ENCODE data around the gene LILRA6. TPM values are rescaled to one million over a fixed set of nuclear protein-coding genes. Genes with fewer than 3 reads are reported as not detected.
A peak's percentile ranks its signal among the peaks of the same experiment; 100 is the strongest.

Gene LILRA6
- total and polyA plus RNA-seq, 10 of the 15 experiments (the other 5 are each of a cell fraction or from before 2014, with no cell fraction given), result 0.04 to 1.7 (median 0.09) TPM; not detected in 2

GRCh38 chr19:54231077-54231931 is 11.3 kb downstream of the LILRA6 start (continued):
- peak; percentile 50; the same call in 1 of the 3 replicates for TF ChIP-seq POU2F2 (IDR thresholded peaks at IDR 0.05; ENCODE audit: borderline replicate concordance, low read depth, low read length)
- TF ChIP-seq EGR1 (IDR thresholded peaks at IDR 0.05; ENCODE audit: borderline replicate concordance in 1 of 2, low read depth in 2 of 2, low read length in 2 of 2), result peak in 1 of 2 experiments; percentile 1; a peak in 1 of 3 replicates
- no peak for TF ChIP-seq RELA (IDR thresholded peaks at IDR 0.05; ENCODE audit: borderline replicate concordance, partially characterized antibody)
- peak; percentile 45 for TF ChIP-seq CREB1 (IDR thresholded peaks at IDR 0.05; ENCODE audit: low read depth)
- no peak for TF ChIP-seq SKIL (IDR thresholded peaks at IDR 0.05; ENCODE audit: low read depth, poor library complexity, severe bottlenecking)
- TF ChIP-seq RBBP5 (conservative IDR thresholded peaks at IDR 0.05), result no peak
- TF ChIP-seq YBX1 (IDR thresholded peaks at IDR 0.05), result no peak
- TF ChIP-seq CEBPB (IDR thresholded peaks at IDR 0.05; ENCODE audit: borderline replicate concordance in 1 of 2, low read depth in 2 of 2, low read length in 2 of 2), result no peak
- 0 out of 2 replicates have a peak, but pooled peaks have one; percentile 46 for TF ChIP-seq NBN (IDR thresholded peaks at IDR 0.05)
- TF ChIP-seq SMC3 (IDR thresholded peaks at IDR 0.05; ENCODE audit: borderline replicate concordance, low read length), result peak; percentile 94
- 0 out of 2 replicates have a peak, but pooled peaks have one; percentile 38 for TF ChIP-seq GATAD2B (conservative IDR thresholded peaks at IDR 0.05; ENCODE audit: low read depth)
- peak; percentile 57; the same call in 1 of the 2 replicates for TF ChIP-seq CREM (IDR thresholded peaks at IDR 0.05; ENCODE audit: low read depth)
- no peak for TF ChIP-seq RB1 (IDR thresholded peaks at IDR 0.05; ENCODE audit: borderline replicate concordance)
- no peak for TF ChIP-seq BACH1 (IDR thresholded peaks at IDR 0.05; ENCODE audit: borderline replicate concordance)
- no peak for TF ChIP-seq BCL3 (IDR thresholded peaks at IDR 0.05; ENCODE audit: borderline replicate concordance, insufficient read depth, low read depth, low read length, poor library complexity, severe bottlenecking)
- TF ChIP-seq PAX8 (IDR thresholded peaks at IDR 0.05), result no peak
- TF ChIP-seq TCF3 (IDR thresholded peaks at IDR 0.05; ENCODE audit: borderline replicate concordance, insufficient read depth, low read depth, low read length), result no peak
- TF ChIP-seq USF2 (IDR thresholded peaks at IDR 0.05; ENCODE audit: borderline replicate concordance, low read depth, low read length), result no peak
- TF ChIP-seq RELB (IDR thresholded peaks at IDR 0.05; ENCODE audit: low read depth), result no peak
